ENCODE data around the gene ACRV1.
A peak's percentile ranks its signal among the peaks of the same experiment; 100 is the strongest.

Gene ACRV1

DNA sequence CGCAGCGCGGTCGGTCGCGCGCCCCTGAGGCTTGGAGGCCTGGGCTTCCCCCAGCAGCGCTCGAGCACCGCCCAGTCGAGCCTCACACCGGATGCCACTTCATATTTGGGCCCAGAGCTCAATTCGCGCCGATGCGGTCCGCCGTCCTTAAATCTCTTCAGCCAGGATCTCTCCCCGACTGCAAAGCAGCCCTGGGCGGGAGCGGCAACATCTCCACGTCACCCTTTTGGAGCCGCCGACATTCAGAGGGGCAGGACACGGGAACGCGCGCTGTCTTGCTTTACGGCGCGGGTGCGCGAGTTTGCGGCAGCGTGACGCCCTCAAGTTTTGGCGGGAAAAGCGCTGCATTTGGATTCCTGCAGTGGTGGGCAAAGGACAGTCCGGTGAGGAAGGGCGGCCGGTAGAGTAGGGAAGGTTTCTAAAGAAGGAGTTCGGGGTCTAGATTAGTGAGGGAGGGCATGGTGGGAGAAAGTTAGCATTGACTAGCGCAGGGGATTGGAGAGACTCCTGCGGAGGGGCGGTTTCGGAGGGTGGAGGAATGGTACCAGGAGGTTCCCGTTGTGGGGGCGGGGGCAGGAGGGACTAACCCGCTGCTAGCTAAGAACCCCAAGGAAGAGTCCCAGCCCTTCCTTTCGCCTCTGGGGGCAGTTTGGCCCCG lies 54.9 kb downstream of the ACRV1 start:
- Histone ChIP-seq H3K36me3 (replicated peaks; ENCODE audit: low read depth, low read length) (peaks cover 38% of the 10 kb centered on the region), H3K4me3 (ENCODE audit: low read length) (peak overlapping the region; percentile 93)

DNA sequence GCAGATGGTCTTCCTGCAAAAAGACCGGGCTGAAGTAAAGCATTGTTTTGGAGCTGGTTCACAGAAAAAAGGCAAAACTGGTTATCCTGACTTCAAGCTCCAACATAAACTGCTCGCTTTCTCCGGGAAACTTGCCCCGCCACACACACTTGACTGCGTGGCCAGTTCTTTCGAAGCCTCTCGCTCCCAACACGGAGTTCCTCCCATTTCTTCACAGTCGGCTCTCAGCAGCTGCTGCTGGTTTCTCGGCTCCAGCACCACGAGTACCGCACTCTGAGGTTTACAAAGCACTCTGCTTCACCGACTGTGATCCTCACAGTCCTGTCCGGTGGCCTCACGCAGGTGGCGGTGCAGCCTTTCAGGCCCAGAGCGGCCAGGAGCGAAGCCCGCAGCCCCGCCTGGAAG lies 55.4 kb downstream of the ACRV1 start:
- Histone ChIP-seq H3K27ac (ENCODE audit: low read length) (peak overlapping the region; percentile 86), H4K20me1 (ENCODE audit: insufficient read depth, low read length) (0 out of 2 replicates have a peak, but pooled peaks cover 6% of the 10 kb centered on the region), H3K79me2 (ENCODE audit: low read length) (peaks cover 50% of the 10 kb centered on the region), H3K27me3 (ENCODE audit: low read depth, low read length) (no peaks in the 10 kb centered on the region), H3K9me3 (ENCODE audit: insufficient read depth, low read length) (no peaks in the 10 kb centered on the region), H3K4me3 (ENCODE audit: low read length) (peak overlapping the region; percentile 93), H3K9ac (ENCODE audit: low read length) (peak overlapping the region; percentile 93), H3K36me3 (replicated peaks; ENCODE audit: low read depth, low read length) (peaks cover 42% of the 10 kb centered on the region), H3K4me2 (ENCODE audit: low read length) (peak overlapping the region; percentile 87), H2AFZ (ENCODE audit: low read depth, low read length) (peak overlapping the region; percentile 68), H3K4me1 (ENCODE audit: low read length) (peaks cover 14% of the 10 kb centered on the region)
- TF ChIP-seq EZH2phosphoT487 (IDR thresholded peaks at IDR 0.05; ENCODE audit: low read depth) (no peak), CTCF (IDR thresholded peaks at IDR 0.05; ENCODE audit: low read depth, low read length) (no peak)

More for the DNA sequence above, 54.9 kb downstream of the ACRV1 start:
- H3K27me3 ChIP-seq (ENCODE audit: low read depth, low read length), result no peaks in the 10 kb centered on the region
- TF ChIP-seq CTCF (IDR thresholded peaks at IDR 0.05; ENCODE audit: low read depth, low read length) (no peak), EZH2phosphoT487 (IDR thresholded peaks at IDR 0.05; ENCODE audit: low read depth) (no peak)
- H3K9ac ChIP-seq (ENCODE audit: low read length), result peak overlapping the region; percentile 93
- 0 out of 2 replicates have a peak, but pooled peaks cover 6% of the 10 kb centered on the region for H4K20me1 ChIP-seq (ENCODE audit: insufficient read depth, low read length)
- peak overlapping the region; percentile 87 for H3K4me2 ChIP-seq (ENCODE audit: low read length)
- H3K9me3 ChIP-seq (ENCODE audit: insufficient read depth, low read length), result no peaks in the 10 kb centered on the region
- peak overlapping the region; percentile 86 for H3K27ac ChIP-seq (ENCODE audit: low read length)
- peaks cover 14% of the 10 kb centered on the region for H3K4me1 ChIP-seq (ENCODE audit: low read length)
- H2AFZ ChIP-seq (ENCODE audit: low read depth, low read length), result peak overlapping the region; percentile 68
- peaks cover 54% of the 10 kb centered on the region for H3K79me2 ChIP-seq (ENCODE audit: low read length)

GRCh38 chr11:125624756-125625213 lies 55.9 kb downstream of the ACRV1 start, which contains the start of gene CHEK1:
Gene CHEK1 (plus strand): TSS chr11:125625163. CDS start chr11:125626769, 1,606 bp downstream.
- Histone ChIP-seq H3K27ac (ENCODE audit: low read length) (peak within 1 kb of the TSS; percentile 86), H2AFZ (ENCODE audit: low read depth, low read length) (peak within 1 kb of the TSS; percentile 68), H3K36me3 (replicated peaks; ENCODE audit: low read depth, low read length) (peaks cover 43% of the 10 kb centered on the region), H3K9me3 (ENCODE audit: insufficient read depth, low read length) (no peaks in the 10 kb centered on the region), H3K79me2 (ENCODE audit: low read length) (peaks cover 46% of the 10 kb centered on the region), H3K4me1 (ENCODE audit: low read length) (peaks cover 14% of the 10 kb centered on the region), H3K4me2 (ENCODE audit: low read length) (peak within 1 kb of the TSS; percentile 87), H4K20me1 (ENCODE audit: insufficient read depth, low read length) (0 out of 2 replicates have a peak, but pooled peaks cover 6% of the 10 kb centered on the region), H3K27me3 (ENCODE audit: low read depth, low read length) (no peaks in the 10 kb centered on the region), H3K4me3 (ENCODE audit: low read length) (peak within 1 kb of the TSS; percentile 93), H3K9ac (ENCODE audit: low read length) (peak within 1 kb of the TSS; percentile 93)
- TF ChIP-seq EZH2phosphoT487 (IDR thresholded peaks at IDR 0.05; ENCODE audit: low read depth), result no peak
- TF ChIP-seq CTCF (IDR thresholded peaks at IDR 0.05; ENCODE audit: low read depth, low read length), result no peak

GRCh38 chr11:125623064-125623463 lies 57.6 kb downstream of the ACRV1 start:
- no peaks in the 10 kb centered on the region for H3K27me3 ChIP-seq (ENCODE audit: low read depth, low read length)
- no peaks in the 10 kb centered on the region for H3K9me3 ChIP-seq (ENCODE audit: insufficient read depth, low read length)
- peaks cover 46% of the 10 kb centered on the region for H3K36me3 ChIP-seq (replicated peaks; ENCODE audit: low read depth, low read length)
- no peak overlapping the region for H2AFZ ChIP-seq (ENCODE audit: low read depth, low read length)
- no peak overlapping the region for H3K27ac ChIP-seq (ENCODE audit: low read length)
- peaks cover 31% of the 10 kb centered on the region for H3K79me2 ChIP-seq (ENCODE audit: low read length)
- 0 out of 2 replicates have a peak, but pooled peaks cover 6% of the 10 kb centered on the region for H4K20me1 ChIP-seq (ENCODE audit: insufficient read depth, low read length)
- no peak for TF ChIP-seq CTCF (IDR thresholded peaks at IDR 0.05; ENCODE audit: low read depth, low read length)
- no peak for TF ChIP-seq EZH2phosphoT487 (IDR thresholded peaks at IDR 0.05; ENCODE audit: low read depth)
- H3K4me1 ChIP-seq (ENCODE audit: low read length), result peaks cover 14% of the 10 kb centered on the region
- H3K4me3 ChIP-seq (ENCODE audit: low read length), result no peak overlapping the region
- no peak overlapping the region for H3K4me2 ChIP-seq (ENCODE audit: low read length)
- no peak overlapping the region for H3K9ac ChIP-seq (ENCODE audit: low read length)
